Esophagus squamous epithelium (tissue), 4 donors: Measurements from ENCODE around the gene MED4.

Experiments used
- CTCF ChIP-seq, 6 experiments: fragments of 450-650 bp in 4 of 6; fragments of 200-600 bp in 2 of 6; sonication (generic) in 2 of 6; IDR thresholded peaks; one replicate each; pipeline ENCODE4 v1.5.1; 2016 to 2019; ENCODE audit warnings: antibody characterized with exemption in 6 of 6, mild to moderate bottlenecking in 4 of 6, moderate library complexity in 4 of 6
- POLR2A ChIP-seq, 4 donors: fragments of 450-650 bp; IDR thresholded peaks; one replicate each; pipeline ENCODE4 v1.6.1; 2017; ENCODE audit warnings: antibody characterized with exemption in 4 of 4, mild to moderate bottlenecking in 4 of 4, moderate library complexity in 3 of 4

GRCh38 chr13:48113756-48114130 is 18.8 kb upstream of the MED4 start:
- no peak for TF ChIP-seq CTCF (IDR thresholded peaks at IDR 0.05)
- TF ChIP-seq POLR2A (IDR thresholded peaks at IDR 0.05), result no peak
